ENCODE data around the gene PTPRD. TPM values are rescaled to one million over a fixed set of nuclear protein-coding genes. Genes with fewer than 3 reads are reported as not detected.

Gene PTPRD
- total RNA-seq, 1 experiment from 2014 or later = 70.1 TPM

- Histone ChIP-seq H3K4me1 (no peaks in the 10 kb centered on the region), H3K4me3 (ENCODE audit: low read depth, low read length) (no peak overlapping the region), H3K27me3 (replicated peaks; ENCODE audit: control insufficient read depth, insufficient read depth, low read length) (no peaks in the 10 kb centered on the region), H3K9me3 (no peaks in the 10 kb centered on the region), H3K36me3 (ENCODE audit: control insufficient read depth, insufficient read depth, low read length) (no peaks in the 10 kb centered on the region)
- Mint-ChIP-seq H3K4me1 (ENCODE audit: low read depth, unreplicated experiment) (no peaks in the 10 kb centered on the region), H3K4me3 (ENCODE audit: unreplicated experiment) (no peak overlapping the region), H3K36me3 (ENCODE audit: insufficient read depth, unreplicated experiment) (no peaks in the 10 kb centered on the region), H3K27ac (ENCODE audit: unreplicated experiment) (no peak overlapping the region), H3K9me3 (ENCODE audit: unreplicated experiment) (no peaks in the 10 kb centered on the region), H3K27me3 (ENCODE audit: insufficient read depth, unreplicated experiment) (no peaks in the 10 kb centered on the region)
- intact Hi-C loops (cut with micrococcal nuclease; ENCODE audit: unreplicated experiment) = no loop called here
- TF ChIP-seq CTCF (IDR thresholded peaks at IDR 0.05; ENCODE audit: insufficient read depth in 1 of 2, low read depth in 1 of 2, low read length in 1 of 2, severe bottlenecking in 1 of 2, unreplicated experiment in 1 of 2) = no peak
- ChIA-PET CTCF (no interaction called here), POLR2A (no interaction called here)
- no TSS peak for BruUV-seq (replicated peaks)
- no peak for DNase-seq
Measured at GRCh38 chr9:8628791-8629190, 1984.0 kb downstream of the PTPRD start.

DNA sequence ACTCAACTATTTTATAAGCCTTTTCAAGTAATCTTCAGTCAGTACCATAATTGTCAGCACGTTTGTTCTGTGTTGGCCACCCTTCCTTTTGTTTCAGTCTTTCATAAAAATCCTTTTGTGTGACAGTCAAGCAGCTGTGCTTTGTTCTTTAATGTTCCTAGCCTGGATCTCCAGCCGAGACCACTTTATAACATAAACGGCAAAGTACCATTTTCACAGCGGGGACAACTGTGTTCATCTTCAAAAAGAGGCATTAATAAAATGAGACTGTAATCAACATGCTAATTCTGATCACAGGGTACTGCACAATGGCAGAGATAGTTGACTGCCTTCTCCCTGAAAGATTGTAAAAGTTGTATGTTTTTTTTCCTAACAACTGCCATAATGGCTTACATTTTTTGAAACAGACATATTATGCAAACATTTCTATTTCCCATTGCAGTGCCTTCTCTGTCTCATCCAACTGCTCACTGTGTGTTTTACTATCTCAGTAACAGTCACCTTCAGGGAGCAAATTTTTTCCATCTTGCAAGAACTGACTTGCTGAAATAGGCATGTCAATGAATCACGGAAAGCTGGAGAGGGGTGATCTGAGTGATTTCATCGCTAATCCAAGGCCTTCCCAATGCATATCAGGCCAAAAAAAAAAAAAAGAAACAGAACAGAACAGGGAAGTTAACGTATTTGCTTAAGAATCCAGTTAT is 1984.7 kb downstream of the PTPRD start:
- no TSS peak for BruUV-seq (replicated peaks)
- no peak overlapping the region for H3K4me3 Mint-ChIP-seq (ENCODE audit: unreplicated experiment)
- ChIA-PET CTCF (no interaction called here), POLR2A (no interaction called here)
- H3K4me1 Mint-ChIP-seq (ENCODE audit: low read depth, unreplicated experiment) = no peaks in the 10 kb centered on the region
- intact Hi-C loops (cut with micrococcal nuclease; ENCODE audit: unreplicated experiment) = no loop called here
- H3K27ac Mint-ChIP-seq (ENCODE audit: unreplicated experiment) = no peak overlapping the region
- Histone ChIP-seq H3K36me3 (ENCODE audit: control insufficient read depth, insufficient read depth, low read length) (no peaks in the 10 kb centered on the region), H3K4me3 (ENCODE audit: low read depth, low read length) (no peak overlapping the region), H3K9me3 (no peaks in the 10 kb centered on the region), H3K27me3 (replicated peaks; ENCODE audit: control insufficient read depth, insufficient read depth, low read length) (no peaks in the 10 kb centered on the region), H3K4me1 (no peaks in the 10 kb centered on the region)
- no peaks in the 10 kb centered on the region for H3K36me3 Mint-ChIP-seq (ENCODE audit: insufficient read depth, unreplicated experiment)
- DNase-seq = no peak
- no peaks in the 10 kb centered on the region for H3K27me3 Mint-ChIP-seq (ENCODE audit: insufficient read depth, unreplicated experiment)
- no peak for TF ChIP-seq CTCF (IDR thresholded peaks at IDR 0.05; ENCODE audit: insufficient read depth in 1 of 2, low read depth in 1 of 2, low read length in 1 of 2, severe bottlenecking in 1 of 2, unreplicated experiment in 1 of 2)
- H3K9me3 Mint-ChIP-seq (ENCODE audit: unreplicated experiment) = no peaks in the 10 kb centered on the region

GRCh38 chr9:8622871-8623270 is 1989.9 kb downstream of the PTPRD start:
- Mint-ChIP-seq H3K4me3 (ENCODE audit: unreplicated experiment) (no peak overlapping the region), H3K27ac (ENCODE audit: unreplicated experiment) (no peak overlapping the region), H3K4me1 (ENCODE audit: low read depth, unreplicated experiment) (no peaks in the 10 kb centered on the region), H3K27me3 (ENCODE audit: insufficient read depth, unreplicated experiment) (no peaks in the 10 kb centered on the region), H3K9me3 (ENCODE audit: unreplicated experiment) (no peaks in the 10 kb centered on the region), H3K36me3 (ENCODE audit: insufficient read depth, unreplicated experiment) (no peaks in the 10 kb centered on the region)
- no peaks in the 10 kb centered on the region for H3K9me3 ChIP-seq
- no peaks in the 10 kb centered on the region for H3K36me3 ChIP-seq (ENCODE audit: control insufficient read depth, insufficient read depth, low read length)
- H3K4me1 ChIP-seq = no peaks in the 10 kb centered on the region
- TF ChIP-seq CTCF (IDR thresholded peaks at IDR 0.05; ENCODE audit: insufficient read depth in 1 of 2, low read depth in 1 of 2, low read length in 1 of 2, severe bottlenecking in 1 of 2, unreplicated experiment in 1 of 2) = no peak
- ChIA-PET CTCF (interaction anchor here (0.6 kb wide), 1 partner anchor 994 kb away, joined by 7 read pairs; no protein-coding TSS in a partner anchor), POLR2A (no interaction called here)
- no peak for DNase-seq
- H3K27me3 ChIP-seq (replicated peaks; ENCODE audit: control insufficient read depth, insufficient read depth, low read length) = no peaks in the 10 kb centered on the region
- intact Hi-C loops (cut with micrococcal nuclease; ENCODE audit: unreplicated experiment) = no loop called here
- H3K4me3 ChIP-seq (ENCODE audit: low read depth, low read length) = no peak overlapping the region
- no TSS peak for BruUV-seq (replicated peaks)
